GM18507 (cell line): ENCODE data around the gene CCDC175.

Experiments used
- DNase-seq: peaks from one replicate; pipeline ENCODE4 v3.0.0; 2011; ENCODE audit warnings: low read depth; ENCODE audit not compliant: insufficient read length; ENCODE audit errors: extremely low spot score
- FAIRE-seq: peaks from 2 replicates; lab custom pipeline; 2011; peaks lifted over from hg19 to GRCh38; lab: Jason Lieb, UNC

The CCDC175 gene

DNA sequence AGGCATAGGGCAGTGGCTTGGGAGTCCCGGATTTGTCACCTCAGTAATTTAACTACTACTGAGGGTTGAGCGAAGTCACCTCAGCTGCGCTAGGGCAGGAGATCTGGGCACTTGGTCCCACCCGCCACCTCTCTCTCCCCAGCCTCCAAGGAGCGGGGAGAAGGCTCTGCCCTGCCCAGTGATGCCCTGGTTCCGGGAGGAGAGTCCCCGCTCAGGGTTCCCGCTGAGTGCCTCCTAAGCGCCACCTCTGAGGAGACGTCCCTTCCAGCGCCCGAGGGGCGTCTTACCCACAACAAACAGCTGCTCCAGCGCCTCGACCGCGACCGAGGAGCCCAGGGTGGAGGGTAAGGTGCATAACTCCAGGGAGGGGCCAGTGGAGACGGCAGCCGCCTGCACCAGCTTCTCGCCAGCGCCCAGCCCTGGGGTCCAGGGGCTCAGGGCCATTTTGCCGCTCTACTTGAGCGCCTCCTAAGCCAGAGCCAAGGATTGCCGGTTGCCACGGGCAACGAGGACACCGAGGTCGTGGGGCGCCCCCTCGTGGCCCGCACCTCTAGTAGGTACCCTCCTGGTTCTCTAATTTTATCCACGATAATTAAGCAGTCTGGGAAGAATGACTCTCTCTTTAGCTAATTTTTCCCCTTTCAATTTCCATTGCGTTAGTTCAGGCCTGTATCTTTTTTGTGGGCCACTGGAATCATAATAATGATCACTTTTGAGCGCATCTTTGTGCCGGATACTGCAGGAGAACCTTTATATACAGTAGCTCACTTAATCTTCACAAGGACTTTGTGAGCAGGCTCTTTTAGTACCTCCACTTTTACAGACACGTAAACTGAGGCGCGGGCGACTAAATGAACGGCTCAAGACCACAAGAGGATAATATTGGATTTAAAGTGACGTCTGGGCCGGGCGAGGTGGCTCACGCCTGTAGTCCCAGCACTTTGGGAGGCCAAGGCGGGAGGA is at the start of gene CCDC175:
CCDC175 (minus strand) TSS at position 481 of the 963 bp plus-strand sequence; CDS start at position 444, 37 bp downstream.
- DNase-seq (peak; percentile 45), FAIRE-seq (peak; percentile 69)

DNA sequence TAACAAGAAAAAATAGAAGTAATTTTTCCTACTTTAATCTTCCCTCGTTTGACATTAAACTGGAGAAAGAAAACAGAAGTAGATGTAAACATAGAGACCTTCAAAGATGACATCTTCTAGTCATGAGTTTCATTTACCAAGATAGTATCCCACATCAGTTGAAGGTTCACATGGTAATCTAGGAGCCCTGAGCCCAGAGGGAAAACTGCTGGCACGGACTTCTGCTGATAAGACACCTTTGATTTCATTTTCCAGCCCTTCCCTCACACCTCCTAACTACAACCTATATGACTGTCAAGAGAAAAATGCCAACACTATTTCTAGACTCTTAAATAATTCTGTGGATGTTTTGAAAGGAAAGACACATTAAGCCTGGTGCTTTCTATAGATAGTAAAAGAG is 46.0 kb upstream of the CCDC175 start:
- no peak for DNase-seq
- no peak for FAIRE-seq

DNA sequence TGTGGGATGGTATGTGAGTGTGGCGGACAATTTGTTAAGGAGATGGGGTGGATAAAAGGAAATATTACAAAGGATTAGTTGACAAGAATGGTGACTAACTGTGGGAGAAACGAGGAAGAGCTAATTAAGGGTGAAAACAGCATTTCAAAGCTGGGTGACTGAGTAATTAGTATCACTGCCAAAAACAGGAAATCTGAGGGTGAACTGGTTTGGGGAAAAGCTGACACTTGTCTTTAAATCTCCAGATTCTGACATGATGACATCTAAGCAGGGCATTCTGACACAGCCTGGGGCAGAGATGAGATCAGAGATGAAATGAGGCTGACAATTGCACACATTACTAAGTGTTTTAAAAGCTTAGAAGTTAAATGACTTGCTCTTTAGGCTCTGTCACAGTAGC is 42.4 kb upstream of the CCDC175 start:
- FAIRE-seq (no peak), DNase-seq (no peak)

DNA sequence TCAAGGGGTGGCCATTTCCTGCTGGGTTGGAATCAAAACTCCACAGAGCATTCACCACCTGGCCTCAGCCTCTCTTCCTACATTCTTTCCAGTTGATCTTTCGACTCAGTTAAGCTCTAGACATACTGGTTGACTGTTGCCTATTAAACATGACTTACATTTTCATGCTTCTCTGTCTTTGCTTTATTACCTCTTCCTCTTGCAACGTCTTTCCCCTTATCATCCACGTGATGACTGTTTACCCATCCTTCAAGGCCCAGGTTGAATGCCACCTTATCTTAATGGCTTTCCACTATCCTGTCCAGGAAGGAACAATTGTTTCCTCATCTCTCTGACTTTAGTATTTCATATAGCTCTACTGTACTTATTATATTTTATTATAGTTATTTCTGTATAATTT is 24.4 kb upstream of the CCDC175 start:
- DNase-seq (no peak), FAIRE-seq (no peak)

DNA sequence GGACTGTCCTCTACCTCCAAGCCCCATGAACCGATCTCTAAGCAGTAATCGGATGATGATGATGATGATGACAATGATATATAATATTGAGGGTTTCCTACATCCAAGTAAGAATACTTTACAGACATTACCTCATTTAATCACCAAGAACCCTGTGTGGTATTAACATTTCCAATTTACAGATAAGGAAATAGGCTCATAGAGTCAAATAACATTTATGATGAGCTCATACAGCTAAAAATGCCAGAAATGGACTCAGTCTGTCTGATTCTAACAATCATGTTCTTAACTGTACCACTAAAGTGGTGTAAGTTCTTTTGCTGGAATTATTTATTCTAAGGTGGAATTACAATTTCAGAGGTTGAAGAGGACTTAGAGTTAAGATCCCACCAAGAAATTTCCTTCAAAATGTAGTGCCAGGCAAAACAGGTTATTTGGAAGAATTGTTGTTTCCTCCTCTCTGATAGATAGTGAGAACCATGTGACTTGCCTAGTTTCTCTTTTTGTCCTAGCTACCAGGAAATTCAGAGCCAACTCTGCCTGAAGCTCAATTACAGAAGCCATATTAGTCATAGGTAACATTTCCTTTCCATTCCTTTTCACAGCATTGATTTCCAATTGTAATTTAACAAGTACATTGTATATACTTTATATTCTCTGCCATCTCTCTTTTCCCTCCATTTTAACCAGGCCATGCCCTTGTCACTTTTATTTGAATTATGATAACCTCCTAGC is 23.8 kb upstream of the CCDC175 start:
- DNase-seq (no peak), FAIRE-seq (no peak)

DNA sequence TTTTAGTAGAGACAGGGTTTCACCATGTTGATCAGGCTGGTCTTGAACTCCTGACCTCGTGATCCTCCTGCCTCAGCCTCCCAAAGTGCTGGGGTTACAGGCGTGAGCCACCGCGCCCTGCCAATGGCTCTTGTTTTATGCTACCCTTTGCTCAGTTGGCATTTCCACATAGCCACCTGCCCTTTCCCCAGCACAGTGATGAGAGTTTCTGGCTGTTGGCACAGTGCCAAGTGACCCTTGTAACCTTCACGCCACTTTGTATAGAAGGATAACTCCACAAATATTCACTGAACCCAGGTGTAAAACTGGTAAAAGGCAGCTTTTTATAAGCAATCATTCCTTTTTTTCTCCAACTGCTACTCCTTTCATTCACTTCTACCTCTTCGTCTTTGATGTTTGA is 18.5 kb upstream of the CCDC175 start:
- FAIRE-seq (no peak), DNase-seq (no peak)

DNA sequence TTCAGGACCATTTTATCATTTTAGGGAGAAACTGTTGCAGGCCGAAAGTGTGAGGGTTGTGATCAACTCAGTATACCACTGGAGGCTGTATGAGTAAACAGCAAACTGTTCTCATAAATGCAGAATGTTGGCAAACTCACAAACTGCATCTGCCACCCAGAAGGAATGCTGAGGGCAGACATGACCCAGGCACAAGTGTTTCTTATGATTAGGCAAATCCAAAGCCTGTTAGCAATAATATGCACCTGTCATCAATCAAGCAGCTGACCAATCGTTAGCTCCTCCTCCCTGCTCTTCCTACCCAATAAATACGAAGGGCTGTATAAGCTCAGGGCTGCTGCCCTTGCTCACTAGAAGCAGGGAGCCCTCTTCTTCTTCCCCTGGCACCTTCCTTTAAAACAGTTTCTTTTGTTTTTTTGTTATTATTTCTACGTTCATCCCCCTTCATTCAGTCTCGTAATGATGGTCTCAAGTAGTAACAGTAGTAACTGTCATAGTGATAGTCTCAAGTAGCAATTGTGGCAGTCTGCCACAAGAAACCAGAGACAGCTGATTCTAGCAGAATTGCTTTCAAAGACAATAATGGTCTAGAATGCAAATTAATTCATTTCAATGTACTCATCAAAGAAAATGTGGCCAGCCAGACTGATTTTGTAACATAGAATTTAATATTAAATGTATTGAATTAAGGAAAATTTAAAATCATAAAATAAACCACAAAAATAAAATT is 15.2 kb upstream of the CCDC175 start:
- DNase-seq (no peak), FAIRE-seq (no peak)

DNA sequence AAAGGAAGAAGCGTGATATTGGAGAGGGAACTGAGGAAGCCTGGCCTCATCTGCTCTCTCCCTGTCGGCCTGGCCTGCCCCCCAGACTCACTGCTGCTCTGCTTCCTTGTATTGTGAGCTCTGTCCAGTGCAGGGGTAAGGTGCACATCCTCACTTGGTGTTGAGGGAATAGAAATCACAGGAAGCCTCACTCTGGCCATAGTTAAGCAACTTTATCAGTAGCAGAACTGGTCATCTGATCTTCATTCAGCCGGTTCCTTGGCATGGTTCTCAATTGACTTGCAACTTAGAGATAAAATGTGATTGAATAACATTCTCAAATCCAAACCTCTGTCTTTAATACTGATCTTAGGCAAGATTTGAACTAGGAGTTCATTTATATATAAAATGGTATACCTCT is 11.5 kb upstream of the CCDC175 start:
- no peak for FAIRE-seq

DNA sequence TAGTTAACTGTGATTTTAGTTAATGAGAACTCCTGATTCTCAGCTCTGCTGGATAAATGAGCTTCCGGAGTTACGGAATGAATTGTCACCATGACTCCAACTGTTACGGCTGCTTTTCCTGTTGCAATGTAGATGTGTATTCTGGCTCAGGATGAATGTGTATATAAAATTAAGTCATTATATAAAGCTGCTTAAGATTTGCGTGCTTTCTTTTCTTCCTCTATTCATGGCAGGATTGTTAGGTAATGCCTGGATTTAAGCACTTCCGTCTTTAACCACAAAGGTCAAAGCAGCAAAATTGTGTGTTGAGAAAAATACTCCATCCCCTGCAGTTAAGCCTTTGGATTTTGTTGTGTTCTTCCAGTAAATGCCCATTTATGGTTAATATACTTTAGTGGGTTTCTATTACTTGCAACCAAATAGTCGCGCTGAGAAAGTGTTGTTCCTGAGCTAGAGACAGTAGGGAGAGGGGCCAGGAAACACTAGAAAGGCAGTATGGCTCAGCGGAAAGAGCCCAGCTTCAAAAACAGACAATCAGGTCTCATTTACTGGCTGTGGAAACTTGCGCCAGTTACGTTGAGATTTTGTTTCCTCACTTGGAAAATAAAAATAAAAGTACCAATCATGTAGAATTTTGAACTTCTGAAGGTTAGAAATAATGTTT is 9.4 kb upstream of the CCDC175 start:
- DNase-seq (no peak), FAIRE-seq (no peak)

More for the DNA sequence above, 11.5 kb upstream of the CCDC175 start:
- no peak for DNase-seq

DNA sequence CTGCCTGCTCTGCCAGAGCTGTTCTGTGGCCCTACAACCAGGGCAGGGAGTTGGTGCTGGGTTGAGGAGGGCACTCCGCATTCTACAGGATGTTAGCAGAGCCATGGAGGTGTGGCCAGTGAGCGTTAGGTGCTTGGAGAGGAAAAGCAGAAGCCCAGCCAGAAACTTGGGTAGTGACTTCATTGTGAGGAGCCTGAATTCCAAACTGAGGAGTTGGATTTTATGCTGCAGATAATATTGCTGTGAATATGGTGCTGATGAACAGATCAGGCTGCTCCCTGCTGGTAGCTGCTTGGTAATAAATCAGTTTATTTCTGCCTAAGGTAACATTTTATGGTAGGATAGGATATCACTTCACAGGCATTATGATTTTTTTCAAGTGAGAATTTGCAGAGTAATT is 7.1 kb upstream of the CCDC175 start:
- no peak for FAIRE-seq
- no peak for DNase-seq

DNA sequence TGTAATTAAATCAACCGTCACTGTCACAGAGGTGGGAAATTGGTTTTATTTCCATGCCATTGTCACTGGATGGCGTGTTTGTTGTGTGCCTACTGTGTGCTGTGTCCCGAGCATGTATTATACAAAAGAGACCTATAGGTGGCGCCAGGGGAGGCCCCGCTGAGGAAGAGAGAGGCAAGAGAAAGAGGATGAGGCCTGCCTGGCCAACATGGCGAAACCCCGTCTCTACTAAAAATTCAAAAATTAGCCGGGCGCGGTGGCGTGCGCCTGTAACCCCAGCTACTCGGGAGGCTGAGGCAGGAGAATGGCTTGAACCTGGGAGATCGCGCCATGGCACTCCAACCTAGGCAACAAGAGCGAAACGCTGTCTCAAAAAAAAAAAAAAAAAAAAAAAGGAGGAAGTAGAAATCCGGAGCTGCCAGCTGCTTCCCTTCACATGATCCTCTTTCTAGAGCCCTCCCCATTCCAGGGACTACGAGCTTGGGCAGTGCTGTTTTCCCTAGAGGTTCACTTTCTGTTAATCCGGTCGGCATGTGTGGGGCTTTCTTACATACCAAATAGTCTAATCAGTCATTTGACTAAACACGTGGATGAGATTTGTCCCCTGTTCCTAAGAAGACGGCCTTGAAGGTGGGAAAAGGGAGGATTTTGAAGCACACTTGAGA is 6.4 kb upstream of the CCDC175 start:
- FAIRE-seq (no peak), DNase-seq (no peak)

DNA sequence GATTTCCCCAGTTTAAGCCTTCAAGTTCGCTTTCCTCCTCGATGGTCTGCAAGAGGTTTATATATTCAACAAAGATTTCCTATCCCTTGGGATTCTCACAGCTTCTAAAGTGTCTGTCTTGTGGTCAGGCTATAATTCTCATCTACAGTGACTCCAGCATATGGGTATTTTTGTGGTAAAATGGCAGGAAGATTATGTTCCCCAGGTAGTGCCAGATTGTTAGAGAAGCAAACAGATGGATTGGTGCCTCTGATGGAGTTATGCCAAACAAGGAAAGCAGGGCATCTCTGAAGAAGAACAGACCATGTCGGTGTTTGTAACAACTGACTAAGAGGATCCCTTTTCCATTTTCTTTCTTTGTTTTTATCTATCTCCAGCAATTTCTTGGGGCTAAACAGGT is 5.5 kb upstream of the CCDC175 start:
- DNase-seq (no peak), FAIRE-seq (no peak)

DNA sequence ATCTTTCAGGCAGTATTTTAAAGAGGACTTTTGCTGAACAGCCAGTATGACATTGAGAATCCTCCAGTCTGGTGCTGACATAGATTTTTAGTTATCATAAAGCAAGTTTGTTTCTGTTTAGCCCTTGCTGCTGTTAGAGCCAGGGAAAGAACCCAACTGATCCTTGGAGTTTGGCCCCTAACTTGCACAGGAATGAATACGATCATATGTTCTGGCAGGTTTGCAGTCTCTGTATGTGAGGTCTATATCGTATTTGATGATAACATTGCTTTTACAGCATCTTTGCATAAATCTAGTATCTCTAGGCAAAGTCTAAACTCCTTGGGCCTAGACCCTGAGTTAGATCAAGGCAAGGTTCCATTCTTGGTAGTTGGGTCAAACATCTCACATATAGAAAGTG is 4.3 kb upstream of the CCDC175 start:
- FAIRE-seq, result no peak
- DNase-seq, result no peak

DNA sequence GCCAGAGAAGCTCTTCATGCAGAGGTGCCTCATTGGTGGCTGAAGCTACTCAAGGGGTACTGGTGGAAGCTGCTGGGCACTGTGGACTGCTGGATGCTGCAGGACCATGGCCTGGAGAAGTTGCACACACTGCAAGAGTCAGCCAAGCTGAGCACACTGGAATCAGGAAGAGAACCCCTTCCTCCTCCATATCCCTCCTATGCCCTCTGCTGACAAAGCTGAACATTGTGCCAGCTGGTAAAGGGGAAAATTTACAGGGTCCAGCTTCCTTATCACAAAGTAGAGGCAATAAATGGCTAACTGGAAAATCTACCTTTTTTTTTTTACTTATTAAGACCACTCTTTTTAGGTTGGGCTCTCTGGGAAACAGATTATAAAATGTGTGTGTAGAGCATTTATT is 6.5 kb downstream of the CCDC175 start:
- FAIRE-seq (no peak), DNase-seq (no peak)

DNA sequence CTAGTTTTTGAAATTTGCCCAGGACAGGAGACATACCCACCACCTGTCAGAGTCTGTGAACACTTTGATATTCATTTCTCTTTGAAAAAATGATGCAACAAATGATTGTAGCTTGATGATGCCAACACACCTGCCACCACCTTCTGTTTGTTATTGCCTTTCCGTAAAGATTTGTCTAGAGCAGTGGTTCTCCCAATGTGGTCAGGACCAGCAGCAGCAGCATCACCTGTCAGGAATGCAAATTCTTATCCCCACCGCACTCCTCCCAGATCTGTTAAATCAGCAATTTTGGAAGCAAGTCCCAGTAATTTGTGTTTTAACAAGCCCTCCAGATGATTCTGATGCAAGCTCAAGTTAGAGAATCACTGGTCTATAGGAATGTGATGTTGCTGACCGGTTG is 9.9 kb downstream of the CCDC175 start:
- FAIRE-seq (no peak), DNase-seq (no peak)

DNA sequence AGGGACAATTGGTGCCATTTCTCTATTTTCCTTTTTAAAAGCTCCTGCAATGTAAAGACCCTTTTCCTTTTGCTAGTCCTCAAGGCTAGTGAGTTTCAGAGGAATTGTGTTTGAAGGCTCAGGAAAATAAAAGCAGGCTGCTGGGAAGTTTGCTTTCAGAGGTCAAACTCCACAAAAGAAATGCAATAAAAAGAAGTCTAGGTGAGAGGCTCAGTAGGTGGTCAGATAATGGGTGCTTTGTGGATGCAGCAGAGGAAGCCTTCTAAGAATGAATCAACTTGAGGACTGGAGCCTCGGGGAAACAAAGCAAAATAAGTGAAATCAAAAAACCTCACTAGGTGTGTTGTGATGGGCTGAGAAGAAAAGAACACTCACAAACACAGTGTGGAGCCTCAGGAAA is 10.3 kb downstream of the CCDC175 start:
- DNase-seq (no peak), FAIRE-seq (no peak)

DNA sequence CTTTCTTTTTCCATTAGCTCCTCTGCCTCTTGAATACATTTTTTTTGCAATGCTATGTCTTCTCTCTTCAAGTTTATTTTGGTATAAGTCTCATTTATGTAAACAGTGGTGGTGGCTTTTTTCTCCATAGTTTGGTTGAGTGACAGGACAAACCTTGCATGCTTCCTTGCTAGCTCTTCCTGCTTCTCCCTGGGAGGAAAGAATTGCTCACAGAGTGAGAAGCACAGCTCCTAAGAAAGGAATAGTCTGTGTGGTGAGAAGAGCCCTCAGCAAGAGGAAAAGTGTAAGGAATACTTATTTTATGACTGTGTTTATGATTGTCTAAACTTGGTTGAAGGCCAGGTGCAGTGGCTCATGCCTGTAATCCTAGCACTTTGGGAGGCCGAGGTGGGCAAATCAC is 11.5 kb downstream of the CCDC175 start:
- FAIRE-seq (no peak), DNase-seq (no peak)

DNA sequence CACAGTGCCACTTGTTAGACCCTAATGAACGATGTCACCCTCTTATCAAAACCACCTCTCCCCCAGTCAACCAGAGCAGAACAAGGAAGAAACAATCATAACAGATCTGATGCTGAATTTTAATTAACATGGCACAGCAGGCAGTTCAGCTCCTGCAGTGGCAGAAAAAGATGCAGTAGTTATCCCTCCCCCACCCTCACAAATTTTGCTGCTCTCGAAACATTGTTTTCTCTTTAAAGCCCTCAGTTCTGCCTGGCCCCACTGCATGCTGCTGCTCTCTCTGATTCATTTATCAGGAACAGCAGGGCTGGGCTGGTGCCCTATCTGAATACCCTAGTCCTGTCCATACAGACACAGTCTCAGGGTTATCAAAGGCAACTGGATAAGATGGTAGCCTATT is 12.2 kb downstream of the CCDC175 start:
- FAIRE-seq (no peak), DNase-seq (no peak)

DNA sequence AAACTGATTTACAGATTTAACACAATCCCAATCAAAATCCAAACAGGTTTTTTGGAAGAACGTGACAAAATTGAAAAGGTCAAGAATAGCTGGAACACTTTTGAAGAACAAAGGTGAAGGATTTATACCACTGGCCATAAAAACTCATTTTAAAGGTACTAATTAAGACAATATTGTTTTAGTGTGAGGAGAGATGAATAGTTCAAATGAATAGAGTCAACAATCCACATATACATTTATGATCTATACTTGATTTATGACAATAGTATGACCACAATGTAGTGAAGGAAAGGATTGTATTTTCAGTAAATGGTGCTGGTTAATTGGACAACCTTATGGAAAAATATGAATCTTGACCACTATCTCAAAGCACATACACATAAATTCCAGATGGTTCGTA is 29.3 kb downstream of the CCDC175 start:
- no peak for FAIRE-seq
- no peak for DNase-seq
